Neuron (in vitro differentiated cells): Measurements from ENCODE around the gene RCOR1.

Source experiments
- H2AFZ ChIP-seq: one replicate; pipeline ENCODE4 v1.6.1; 2013; ENCODE audit warnings: low read depth, mild to moderate bottlenecking, inconsistent platforms, low read length, moderate library complexity
- H3K27me3 ChIP-seq: one replicate; pipeline ENCODE4 v1.6.1; 2013; ENCODE audit warnings: low read length; ENCODE audit not compliant: insufficient read depth
- H3K36me3 ChIP-seq: one replicate; pipeline ENCODE4 v1.6.1; 2013; ENCODE audit warnings: low read length; ENCODE audit not compliant: insufficient read depth
- H3K4me1 ChIP-seq: one replicate; pipeline ENCODE4 v1.6.1; 2013; ENCODE audit warnings: low read length; ENCODE audit not compliant: insufficient read depth
- H3K4me3 ChIP-seq: 2 replicates; pipeline ENCODE4 v1.5.1; 2013; ENCODE audit warnings: mild to moderate bottlenecking, low read length, moderate library complexity
- H3K9me3 ChIP-seq: one replicate; pipeline ENCODE4 v1.6.1; 2013; ENCODE audit warnings: low read length

Gene RCOR1

GRCh38 chr14:102592763-102593060 lies 263 bp downstream of the RCOR1 start:
- Histone ChIP-seq H3K4me3 (peak overlapping the region; percentile 96), H3K9me3 (no peaks in the 10 kb centered on the region), H2AFZ (peak overlapping the region; percentile 54), H3K36me3 (no peaks in the 10 kb centered on the region), H3K27me3 (no peaks in the 10 kb centered on the region), H3K4me1 (peaks cover 23% of the 10 kb centered on the region)

DNA sequence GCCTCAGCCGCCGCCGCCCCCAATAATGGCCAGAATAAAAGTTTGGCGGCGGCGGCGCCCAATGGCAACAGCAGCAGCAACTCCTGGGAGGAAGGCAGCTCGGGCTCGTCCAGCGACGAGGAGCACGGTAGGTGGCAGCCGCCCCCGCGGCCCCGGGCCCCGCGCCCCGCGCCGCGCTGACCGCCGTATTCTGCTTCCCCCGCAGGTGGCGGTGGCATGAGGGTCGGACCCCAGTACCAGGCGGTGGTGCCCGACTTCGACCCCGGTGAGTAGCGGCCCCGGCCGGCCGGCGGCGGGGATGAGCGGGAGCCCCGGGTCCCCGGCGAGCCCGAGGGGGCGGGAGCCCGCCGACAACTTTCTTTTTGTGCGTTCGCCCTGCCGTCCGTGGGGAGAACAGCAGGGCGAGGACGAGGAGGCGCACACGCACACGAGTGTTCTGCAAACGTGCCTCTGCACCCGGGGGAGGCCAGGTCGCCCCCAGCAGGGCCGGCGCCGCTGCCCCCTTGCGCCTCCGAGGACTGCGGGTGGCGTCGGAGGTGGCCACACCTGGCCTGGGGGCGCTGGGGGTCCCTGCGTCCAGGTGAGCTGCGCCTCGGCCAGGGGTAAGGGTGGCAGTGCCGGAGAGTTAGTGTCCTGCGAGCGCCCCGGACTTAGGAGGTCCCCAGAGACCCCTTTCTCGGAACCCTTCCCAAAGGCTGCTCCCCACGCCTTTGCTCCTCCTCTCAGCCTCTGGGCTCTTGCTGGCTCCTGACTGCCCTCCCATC lies 794 bp downstream of the RCOR1 start:
- Histone ChIP-seq H3K27me3 (no peaks in the 10 kb centered on the region), H3K36me3 (no peaks in the 10 kb centered on the region), H2AFZ (peak overlapping the region; percentile 54), H3K4me3 (peak overlapping the region; percentile 96), H3K4me1 (peaks cover 23% of the 10 kb centered on the region), H3K9me3 (no peaks in the 10 kb centered on the region)

DNA sequence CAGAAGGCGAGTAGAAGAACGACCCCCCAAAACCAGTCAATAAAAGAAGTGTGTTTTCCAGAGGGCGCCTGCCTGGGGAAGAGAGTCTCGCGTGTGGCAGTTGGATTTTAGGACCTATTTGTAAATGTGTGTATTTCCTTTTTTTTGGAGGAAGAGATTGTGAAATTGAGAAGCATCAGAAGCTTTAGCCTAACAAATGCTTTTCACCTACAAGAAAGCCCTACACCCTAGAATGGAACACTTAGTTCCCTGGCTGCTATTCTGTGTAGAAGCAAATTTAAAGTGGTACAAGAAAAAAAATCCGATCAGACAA lies 1.3 kb downstream of the RCOR1 start:
- H3K4me3 ChIP-seq: peak overlapping the region; percentile 96
- peaks cover under 1% of the 10 kb centered on the region for H3K36me3 ChIP-seq
- H3K4me1 ChIP-seq: peaks cover 23% of the 10 kb centered on the region
- no peak overlapping the region for H2AFZ ChIP-seq
- no peaks in the 10 kb centered on the region for H3K9me3 ChIP-seq
- no peaks in the 10 kb centered on the region for H3K27me3 ChIP-seq

- Histone ChIP-seq H3K9me3 (no peaks in the 10 kb centered on the region), H3K36me3 (peaks cover 6% of the 10 kb centered on the region), H3K4me1 (peaks cover 23% of the 10 kb centered on the region), H2AFZ (no peak overlapping the region), H3K4me3 (peak overlapping the region; percentile 96), H3K27me3 (no peaks in the 10 kb centered on the region)
Measured at GRCh38 chr14:102594514-102595175, 2.2 kb downstream of the RCOR1 start.

DNA sequence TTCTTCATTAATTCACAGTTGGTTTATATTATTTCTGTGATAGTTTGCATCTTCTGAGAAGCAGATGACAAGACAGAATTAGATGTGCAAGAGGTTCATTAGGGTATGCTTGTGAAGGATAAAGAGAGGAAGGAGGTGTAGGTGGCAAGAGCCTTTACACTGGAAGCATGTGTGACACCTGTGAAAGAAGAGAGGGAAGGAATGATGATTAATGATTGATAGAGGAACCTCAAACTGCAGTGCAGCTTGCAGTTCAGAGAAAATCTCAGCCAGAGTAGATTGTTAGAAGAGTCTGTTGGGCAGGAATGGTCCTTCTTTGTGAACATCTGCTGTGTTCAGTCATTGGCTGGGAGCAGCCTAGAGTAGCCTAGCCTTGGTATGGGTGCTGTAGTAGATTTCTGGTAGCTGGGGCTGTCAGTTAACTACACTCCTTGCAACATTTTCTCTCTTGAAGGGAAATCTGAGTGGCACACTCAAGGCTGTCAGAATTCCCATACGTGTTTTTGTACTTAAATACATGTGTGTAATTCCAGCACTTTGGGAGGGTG lies 9.0 kb downstream of the RCOR1 start:
- H3K9me3 ChIP-seq: no peaks in the 10 kb centered on the region
- H3K4me1 ChIP-seq: no peaks in the 10 kb centered on the region
- H3K4me3 ChIP-seq: no peak overlapping the region
- no peaks in the 10 kb centered on the region for H3K27me3 ChIP-seq
- H2AFZ ChIP-seq: no peak overlapping the region
- H3K36me3 ChIP-seq: peaks cover 11% of the 10 kb centered on the region

- Histone ChIP-seq H2AFZ (no peak overlapping the region), H3K36me3 (peaks cover 11% of the 10 kb centered on the region), H3K4me1 (no peaks in the 10 kb centered on the region), H3K9me3 (no peaks in the 10 kb centered on the region), H3K27me3 (no peaks in the 10 kb centered on the region), H3K4me3 (no peak overlapping the region)
Measured at GRCh38 chr14:102602421-102603292, 10.2 kb downstream of the RCOR1 start.

- no peaks in the 10 kb centered on the region for H3K27me3 ChIP-seq
- H2AFZ ChIP-seq: no peak overlapping the region
- no peaks in the 10 kb centered on the region for H3K4me1 ChIP-seq
- no peaks in the 10 kb centered on the region for H3K9me3 ChIP-seq
- H3K4me3 ChIP-seq: no peak overlapping the region
- H3K36me3 ChIP-seq: peaks cover 14% of the 10 kb centered on the region
Measured at GRCh38 chr14:102603293-102603907, 11.0 kb downstream of the RCOR1 start.

- no peaks in the 10 kb centered on the region for H3K27me3 ChIP-seq
- H3K36me3 ChIP-seq: peaks cover 9% of the 10 kb centered on the region
- H2AFZ ChIP-seq: no peak overlapping the region
- no peak overlapping the region for H3K4me3 ChIP-seq
- H3K4me1 ChIP-seq: no peaks in the 10 kb centered on the region
- H3K9me3 ChIP-seq: no peaks in the 10 kb centered on the region
Measured at GRCh38 chr14:102604183-102604582, 11.7 kb downstream of the RCOR1 start.

- no peaks in the 10 kb centered on the region for H3K27me3 ChIP-seq
- H3K36me3 ChIP-seq: peaks cover 6% of the 10 kb centered on the region
- H3K4me3 ChIP-seq: no peak overlapping the region
- H2AFZ ChIP-seq: no peak overlapping the region
- peaks cover 2% of the 10 kb centered on the region for H3K9me3 ChIP-seq
- no peaks in the 10 kb centered on the region for H3K4me1 ChIP-seq
Measured at GRCh38 chr14:102605029-102605428, 12.6 kb downstream of the RCOR1 start.

GRCh38 chr14:102606296-102606695 lies 13.8 kb downstream of the RCOR1 start:
- H3K4me3 ChIP-seq: no peak overlapping the region
- H3K4me1 ChIP-seq: no peaks in the 10 kb centered on the region
- peaks cover 6% of the 10 kb centered on the region for H3K36me3 ChIP-seq
- H3K9me3 ChIP-seq: peaks cover 2% of the 10 kb centered on the region
- no peaks in the 10 kb centered on the region for H3K27me3 ChIP-seq
- H2AFZ ChIP-seq: no peak overlapping the region

- Histone ChIP-seq H3K27me3 (no peaks in the 10 kb centered on the region), H2AFZ (no peak overlapping the region), H3K4me3 (no peak overlapping the region), H3K4me1 (no peaks in the 10 kb centered on the region), H3K36me3 (peaks cover 3% of the 10 kb centered on the region), H3K9me3 (peaks cover 11% of the 10 kb centered on the region)
Measured at GRCh38 chr14:102608064-102608446, 15.6 kb downstream of the RCOR1 start.

GRCh38 chr14:102610968-102611811 lies 18.7 kb downstream of the RCOR1 start:
- no peaks in the 10 kb centered on the region for H3K4me1 ChIP-seq
- H3K27me3 ChIP-seq: no peaks in the 10 kb centered on the region
- no peak overlapping the region for H3K4me3 ChIP-seq
- peaks cover 11% of the 10 kb centered on the region for H3K9me3 ChIP-seq
- peaks cover 3% of the 10 kb centered on the region for H3K36me3 ChIP-seq
- H2AFZ ChIP-seq: no peak overlapping the region
